Tibial nerve (tissue), 4 donors: ENCODE data around the gene GRM4. TPM values are rescaled to one million over a fixed set of nuclear protein-coding genes. Genes with fewer than 3 reads are reported as not detected.

Experiments used
- DNase-seq, 2 donors: peaks; one replicate each; pipeline ENCODE4 v3.0.0-alpha.2; 2019; ENCODE audit warnings: low spot score in 2 of 2
- H3K27ac ChIP-seq, 4 donors: fragments of 200-600 bp; sonication (generic) in 3 of 4; one replicate each; pipeline ENCODE4 v1.5.1; 2017 to 2019; ENCODE audit warnings: mild to moderate bottlenecking in 1 of 4
- H3K27me3 ChIP-seq, 2 donors: fragments of 200-600 bp; sonication (generic) in 1 of 2; one replicate each; pipeline versions ENCODE4 v1.5.1 to v1.6.0; 2017 to 2019
- H3K36me3 ChIP-seq, 3 donors: fragments of 200-600 bp; sonication (generic); one replicate each; pipeline ENCODE4 v1.5.1; 2018 to 2019
- H3K4me1 ChIP-seq, 4 donors: fragments of 200-600 bp; sonication (generic) in 3 of 4; one replicate each; pipeline ENCODE4 v1.5.1; 2017 to 2019
- H3K4me3 ChIP-seq, 4 donors: fragments of 200-600 bp; sonication (generic) in 3 of 4; one replicate each; pipeline ENCODE4 v1.5.1; 2017 to 2019; ENCODE audit warnings: mild to moderate bottlenecking in 1 of 4, moderate library complexity in 1 of 4
- H3K9me3 ChIP-seq, 4 donors: fragments of 200-600 bp; sonication (generic) in 3 of 4; one replicate each; pipeline ENCODE4 v1.5.1; 2017 to 2019
- CTCF ChIP-seq, 5 experiments: fragments of 200-600 bp in 3 of 5; fragments of 450-650 bp in 2 of 5; sonication (generic) in 3 of 5; IDR thresholded peaks; one replicate each; pipeline ENCODE4 v1.5.1; 2016 to 2019; ENCODE audit warnings: antibody characterized with exemption in 5 of 5, mild to moderate bottlenecking in 3 of 5, moderate library complexity in 2 of 5
- EP300 ChIP-seq, 2 donors: sonication (generic); formaldehyde crosslinking; IDR thresholded peaks; one replicate each; pipeline ENCODE4 v1.6.1; 2017; ENCODE audit warnings: antibody characterized with exemption in 2 of 2, mild to moderate bottlenecking in 1 of 2
- POLR2A ChIP-seq, 2 donors: fragments of 450-650 bp; IDR thresholded peaks; one replicate each; pipeline ENCODE4 v1.6.1; 2017; ENCODE audit warnings: antibody characterized with exemption in 2 of 2, mild to moderate bottlenecking in 2 of 2, moderate library complexity in 2 of 2
- WGBS, 2 donors: methylation state at CpG; one replicate each; pipeline ENCODE4 v1.1.5; 2018; 5-methylcytosine and 5-hydroxymethylcytosine counted together
- total RNA-seq, 4 donors: library from RNA; depleted of rRNA; stranded (reverse); fragments of >200 nt; gene quantifications; one replicate each; pipeline ENCODE4 v1.1.0, GENCODE V29; 2016

GRM4 gene
- total RNA-seq, 4 donors from 2014 or later = not detected

GRCh38 chr6:34071884-34072379, 74.0 kb downstream of the GRM4 start:
- Histone ChIP-seq H3K4me3 (no peak overlapping the region), H3K4me1 (no peaks in the 10 kb centered on the region), H3K36me3 (no peaks in the 10 kb centered on the region), H3K9me3 (no peaks in the 10 kb centered on the region), H3K27me3 (peaks cover 0 to 42% of the 10 kb centered on the region in 2 donors), H3K27ac (no peak overlapping the region)
- TF ChIP-seq EP300 (IDR thresholded peaks at IDR 0.05) = no peak
- no peak for TF ChIP-seq POLR2A (IDR thresholded peaks at IDR 0.05)
- TF ChIP-seq CTCF (IDR thresholded peaks at IDR 0.05) = no peak
- WGBS, 2 donors = 92 to 93% methylated on average over 1 of the region's 1 CpG
- DNase-seq = no peak

- H3K27ac ChIP-seq = no peak overlapping the region
- no peaks in the 10 kb centered on the region for H3K36me3 ChIP-seq
- H3K27me3 ChIP-seq = peaks cover 0 to 48% of the 10 kb centered on the region in 2 donors
- H3K4me1 ChIP-seq = no peaks in the 10 kb centered on the region
- TF ChIP-seq CTCF (IDR thresholded peaks at IDR 0.05) (no peak), EP300 (IDR thresholded peaks at IDR 0.05) (no peak), POLR2A (IDR thresholded peaks at IDR 0.05) (no peak)
- no peaks in the 10 kb centered on the region for H3K9me3 ChIP-seq
- WGBS, 2 donors = 74 to 79% methylated on average over 3 of the region's 3 CpGs
- DNase-seq = no peak
- H3K4me3 ChIP-seq = no peak overlapping the region
Measured at GRCh38 chr6:34071136-34071883, 74.6 kb downstream of the GRM4 start.

DNA sequence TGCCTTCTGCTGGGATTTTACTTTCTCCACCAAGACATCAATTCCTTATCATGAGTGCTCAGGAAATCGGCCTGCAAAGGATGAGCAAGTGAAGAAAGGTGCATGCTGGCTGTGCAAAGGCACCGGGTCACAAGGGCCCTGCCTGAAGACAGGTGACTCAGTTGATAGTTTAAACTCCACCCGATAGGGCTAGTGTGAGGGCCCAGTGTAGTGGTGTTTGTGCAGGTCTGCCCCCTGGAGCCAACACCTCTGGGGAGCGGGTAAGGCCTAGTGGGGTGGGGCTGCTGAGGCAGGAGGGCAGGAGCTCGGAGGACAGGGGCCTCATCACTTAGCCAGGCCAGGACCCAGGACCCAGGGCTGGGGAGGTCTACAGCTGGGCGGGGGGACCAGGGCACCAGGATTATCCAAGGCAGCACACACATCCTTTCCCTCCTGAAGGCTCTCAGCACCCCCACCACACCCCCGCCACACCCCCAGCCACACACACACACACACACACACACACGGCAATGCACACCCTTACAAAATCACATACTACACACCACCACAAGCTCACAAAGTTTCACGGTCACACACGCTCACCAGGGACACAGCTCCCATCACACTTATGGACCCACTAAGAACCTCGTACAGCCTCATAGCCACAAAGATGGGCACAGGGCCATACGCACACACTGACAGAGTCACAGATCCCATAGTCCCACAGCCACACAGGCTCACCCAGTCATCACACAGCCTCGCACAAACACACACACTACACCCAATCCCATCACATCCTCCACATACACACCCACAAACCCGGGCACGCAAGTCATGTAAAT, 75.4 kb downstream of the GRM4 start:
- no peak overlapping the region for H3K27ac ChIP-seq
- WGBS, 2 donors = 80 to 86% methylated on average over 14 to 15 of the region's 15 CpGs
- no peaks in the 10 kb centered on the region for H3K36me3 ChIP-seq
- no peaks in the 10 kb centered on the region for H3K9me3 ChIP-seq
- peaks cover 0 to 6% (median 0%) of the 10 kb centered on the region in 4 donors for H3K4me1 ChIP-seq
- TF ChIP-seq CTCF (IDR thresholded peaks at IDR 0.05) (no peak), POLR2A (IDR thresholded peaks at IDR 0.05) (no peak), EP300 (IDR thresholded peaks at IDR 0.05) (no peak)
- H3K27me3 ChIP-seq = peaks cover 0 to 56% of the 10 kb centered on the region in 2 donors
- H3K4me3 ChIP-seq = no peak overlapping the region
- no peak for DNase-seq

GRCh38 chr6:34068462-34069044, 77.3 kb downstream of the GRM4 start:
- Histone ChIP-seq H3K9me3 (no peaks in the 10 kb centered on the region), H3K36me3 (no peaks in the 10 kb centered on the region), H3K27me3 (peaks cover 0 to 62% of the 10 kb centered on the region in 2 donors), H3K4me3 (no peak overlapping the region), H3K4me1 (peaks cover 0 to 9% (median 0%) of the 10 kb centered on the region in 4 donors), H3K27ac (no peak overlapping the region)
- WGBS, 2 donors = 44 to 48% methylated on average over 8 of the region's 8 CpGs
- DNase-seq = no peak
- no peak for TF ChIP-seq CTCF (IDR thresholded peaks at IDR 0.05)
